ENCODE measurements around the gene C1orf216. TPM values are rescaled to one million over a fixed set of nuclear protein-coding genes. Genes with fewer than 3 reads are reported as not detected.

C1orf216 gene
- total RNA-seq, 1 donor from 2014 or later: 6.3 TPM

DNA sequence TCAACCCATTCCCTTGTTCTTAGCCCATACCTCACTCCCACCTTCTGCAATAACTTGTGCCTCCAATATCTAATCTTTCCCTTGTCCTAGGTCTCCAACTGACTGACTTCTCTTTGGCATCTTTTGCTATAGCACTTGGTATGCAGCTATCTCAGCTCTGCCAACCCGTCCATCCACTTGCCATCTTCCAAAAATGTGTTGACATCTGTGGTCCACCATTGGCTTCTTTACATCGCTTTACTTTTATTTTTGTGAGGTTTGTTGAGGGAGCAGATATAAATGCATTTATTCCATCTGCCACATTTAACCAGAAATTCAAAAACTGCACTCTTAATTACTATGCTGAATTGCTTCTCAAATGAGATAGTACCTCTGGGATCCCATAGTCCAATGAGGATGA is 52.5 kb downstream of the C1orf216 start:
- no peaks in the 10 kb centered on the region for H3K36me3 ChIP-seq (ENCODE audit: control insufficient read depth, insufficient read depth, low read length)
- no peak for DNase-seq (ENCODE audit: low read depth)
- TF ChIP-seq, protein P1, sequence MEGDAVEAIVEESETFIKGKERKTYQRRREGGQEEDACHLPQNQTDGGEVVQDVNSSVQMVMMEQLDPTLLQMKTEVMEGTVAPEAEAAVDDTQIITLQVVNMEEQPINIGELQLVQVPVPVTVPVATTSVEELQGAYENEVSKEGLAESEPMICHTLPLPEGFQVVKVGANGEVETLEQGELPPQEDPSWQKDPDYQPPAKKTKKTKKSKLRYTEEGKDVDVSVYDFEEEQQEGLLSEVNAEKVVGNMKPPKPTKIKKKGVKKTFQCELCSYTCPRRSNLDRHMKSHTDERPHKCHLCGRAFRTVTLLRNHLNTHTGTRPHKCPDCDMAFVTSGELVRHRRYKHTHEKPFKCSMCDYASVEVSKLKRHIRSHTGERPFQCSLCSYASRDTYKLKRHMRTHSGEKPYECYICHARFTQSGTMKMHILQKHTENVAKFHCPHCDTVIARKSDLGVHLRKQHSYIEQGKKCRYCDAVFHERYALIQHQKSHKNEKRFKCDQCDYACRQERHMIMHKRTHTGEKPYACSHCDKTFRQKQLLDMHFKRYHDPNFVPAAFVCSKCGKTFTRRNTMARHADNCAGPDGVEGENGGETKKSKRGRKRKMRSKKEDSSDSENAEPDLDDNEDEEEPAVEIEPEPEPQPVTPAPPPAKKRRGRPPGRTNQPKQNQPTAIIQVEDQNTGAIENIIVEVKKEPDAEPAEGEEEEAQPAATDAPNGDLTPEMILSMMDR (IDR thresholded peaks at IDR 0.05; ENCODE audit: insufficient read depth, low read length, severe bottlenecking): no peak
- no peak overlapping the region for H3K4me3 ChIP-seq (ENCODE audit: low read depth, low read length)
- no peak for FAIRE-seq
- peaks cover 3% of the 10 kb centered on the region for H3K27me3 ChIP-seq (ENCODE audit: control insufficient read depth, insufficient read depth, low read length)

Other genes with a start within 250 kb of the C1orf216 start
- gene KIAA0319L, start 161.5 kb downstream of the C1orf216 start, total RNA-seq: 26.6 and 30.5 TPM in 2 replicates
- 8.7 and 10.0 TPM in 2 replicates for gene NCDN, start 161.1 kb downstream of the C1orf216 start, total RNA-seq
- gene TFAP2E, start 145.6 kb downstream of the C1orf216 start, total RNA-seq: under 0.01 and 0.13 TPM in 2 replicates
- gene PSMB2, start 77.4 kb downstream of the C1orf216 start, total RNA-seq: 12.4 and 13.6 TPM in 2 replicates
- 0.26 and 0.38 TPM in 2 replicates for gene CLSPN, start 51.1 kb upstream of the C1orf216 start, total RNA-seq
- 14.0 and 19.2 TPM in 2 replicates for gene AGO4, start 89.1 kb upstream of the C1orf216 start, total RNA-seq
- 3.9 and 5.2 TPM in 2 replicates for gene AGO1, start 164.3 kb upstream of the C1orf216 start, total RNA-seq
- gene AGO3, start 212.2 kb upstream of the C1orf216 start, total RNA-seq: 9.5 and 9.6 TPM in 2 replicates

Data from bronchial epithelial cell (primary cell).